Measurements from ENCODE around the gene FAM240B. TPM values are rescaled to one million over a fixed set of nuclear protein-coding genes. Genes with fewer than 3 reads are reported as not detected.

FAM240B gene
- total RNA-seq, 2 experiments from 2014 or later, result not detected

DNA sequence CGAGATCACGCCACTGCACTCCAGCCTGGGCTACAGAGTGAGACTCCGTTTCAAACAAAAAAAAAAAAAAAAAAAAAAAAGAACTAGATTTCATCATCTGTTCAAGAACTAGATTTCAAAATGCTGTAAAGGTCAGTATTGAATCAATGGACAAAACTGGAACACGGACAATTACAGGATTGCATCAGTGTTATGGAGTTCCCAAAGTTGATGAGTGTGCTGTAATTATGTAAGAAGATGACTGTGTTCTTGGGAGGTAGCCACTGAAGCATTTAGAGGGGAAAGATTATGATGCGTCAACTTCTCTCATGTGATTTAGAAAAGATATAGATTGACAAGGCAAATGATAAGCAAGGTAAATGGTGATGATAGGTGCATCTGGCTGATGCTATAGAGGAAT, 6.5 kb downstream of the FAM240B start:
- ChIA-PET POLR2A (no interaction called here), CTCF (interaction anchor here (0.7 kb wide), 1 partner anchor 15 kb away, joined by 5 read pairs; no protein-coding TSS in a partner anchor)
- Histone ChIP-seq H3K27ac (ENCODE audit: low read depth in 1 of 2, low read length in 2 of 2) (no peak overlapping the region), H3K4me3 (ENCODE audit: low read length) (no peak overlapping the region), H3K9me3 (ENCODE audit: control insufficient read depth in 1 of 2, insufficient read depth in 1 of 2, low read length in 2 of 2) (peaks cover 0 to 5% of the 10 kb centered on the region in 2 experiments), H3K27me3 (ENCODE audit: control insufficient read depth in 1 of 2, insufficient read depth in 2 of 2, low read length in 2 of 2) (peaks cover 0 to 14% of the 10 kb centered on the region in 2 experiments), H3K36me3 (ENCODE audit: insufficient read depth, low read length) (no peaks in the 10 kb centered on the region), H3K4me1 (ENCODE audit: insufficient read depth, low read length) (no peaks in the 10 kb centered on the region)
- intact Hi-C loops (cut with DNase I, micrococcal nuclease), result no loop called here
- DNase-seq, result no peak
- Mint-ChIP-seq H3K4me3 (no peak overlapping the region), H3K4me1 (ENCODE audit: low read depth) (no peaks in the 10 kb centered on the region), H3K27me3 (peaks cover 28% of the 10 kb centered on the region), H3K9me3 (no peaks in the 10 kb centered on the region), H3K36me3 (ENCODE audit: low read depth) (no peaks in the 10 kb centered on the region), H3K27ac (no peak overlapping the region)
- TF ChIP-seq CTCF (IDR thresholded peaks at IDR 0.05), result no peak
- no peak for ATAC-seq (ENCODE audit: poor library complexity)

- CTCF ChIA-PET, result no interaction called here
- POLR2A ChIA-PET, result no interaction called here
Measured at GRCh38 chr9:38708759-38709158, 11.2 kb downstream of the FAM240B start.

GRCh38 chr9:38707885-38708637, 11.9 kb downstream of the FAM240B start:
- Mint-ChIP-seq H3K4me3 (no peak overlapping the region), H3K27me3 (peaks cover 38% of the 10 kb centered on the region), H3K9me3 (no peaks in the 10 kb centered on the region), H3K4me1 (ENCODE audit: low read depth) (no peaks in the 10 kb centered on the region), H3K27ac (no peak overlapping the region), H3K36me3 (ENCODE audit: low read depth) (no peaks in the 10 kb centered on the region)
- DNase-seq (peak in 1 of 14 experiments; percentile 8), ATAC-seq (ENCODE audit: poor library complexity) (no peak)
- ChIA-PET CTCF (no interaction called here), POLR2A (no interaction called here)
- no peak overlapping the region for H3K4me3 ChIP-seq (ENCODE audit: low read length)
- H3K4me1 ChIP-seq (ENCODE audit: insufficient read depth, low read length), result no peaks in the 10 kb centered on the region
- intact Hi-C loops (cut with DNase I, micrococcal nuclease), result no loop called here
- no peaks in the 10 kb centered on the region for H3K36me3 ChIP-seq (ENCODE audit: insufficient read depth, low read length)
- peaks cover 3% of the 10 kb centered on the region in 2 experiments for H3K27me3 ChIP-seq (ENCODE audit: control insufficient read depth in 1 of 2, insufficient read depth in 2 of 2, low read length in 2 of 2)
- no peak for TF ChIP-seq CTCF (IDR thresholded peaks at IDR 0.05)
- no peak overlapping the region for H3K27ac ChIP-seq (ENCODE audit: low read depth in 1 of 2, low read length in 2 of 2)
- H3K9me3 ChIP-seq (ENCODE audit: control insufficient read depth in 1 of 2, insufficient read depth in 1 of 2, low read length in 2 of 2), result no peaks in the 10 kb centered on the region

More at GRCh38 chr9:38708759-38709158, 11.2 kb downstream of the FAM240B start:
- Histone ChIP-seq H3K4me1 (ENCODE audit: insufficient read depth, low read length) (no peaks in the 10 kb centered on the region), H3K27ac (ENCODE audit: low read depth in 1 of 2, low read length in 2 of 2) (no peak overlapping the region), H3K4me3 (ENCODE audit: low read length) (no peak overlapping the region), H3K36me3 (ENCODE audit: insufficient read depth, low read length) (no peaks in the 10 kb centered on the region), H3K27me3 (ENCODE audit: control insufficient read depth in 1 of 2, insufficient read depth in 2 of 2, low read length in 2 of 2) (peaks cover 3 to 4% of the 10 kb centered on the region in 2 experiments), H3K9me3 (ENCODE audit: control insufficient read depth in 1 of 2, insufficient read depth in 1 of 2, low read length in 2 of 2) (no peaks in the 10 kb centered on the region)
- ATAC-seq (ENCODE audit: poor library complexity) (no peak), DNase-seq (no peak)
- TF ChIP-seq CTCF (IDR thresholded peaks at IDR 0.05), result no peak
- Mint-ChIP-seq H3K27me3 (peaks cover 33% of the 10 kb centered on the region), H3K4me1 (ENCODE audit: low read depth) (no peaks in the 10 kb centered on the region), H3K36me3 (ENCODE audit: low read depth) (no peaks in the 10 kb centered on the region), H3K9me3 (no peaks in the 10 kb centered on the region), H3K4me3 (no peak overlapping the region), H3K27ac (no peak overlapping the region)
- intact Hi-C loops (cut with DNase I, micrococcal nuclease), result no loop called here

All from CD4-positive, alpha-beta T cell (primary cell).